HG03175 (cell line): ENCODE results near the gene CASP10.
A peak's percentile ranks its signal among the peaks of the same experiment; 100 is the strongest.
"Not testable (repeated sequence)": the region's sequence is repeated elsewhere in the genome, so short reads cannot be mapped to it uniquely, and the experiment has no call there.

Experiments
- ATAC-seq: cut with Tn5 transposase; IDR thresholded peaks from one replicate; pipeline ENCODE4 v1.9.1; 2021; ENCODE audit warnings: mild to moderate bottlenecking, moderate library complexity; ENCODE audit not compliant: unreplicated experiment

Gene CASP10

DNA sequence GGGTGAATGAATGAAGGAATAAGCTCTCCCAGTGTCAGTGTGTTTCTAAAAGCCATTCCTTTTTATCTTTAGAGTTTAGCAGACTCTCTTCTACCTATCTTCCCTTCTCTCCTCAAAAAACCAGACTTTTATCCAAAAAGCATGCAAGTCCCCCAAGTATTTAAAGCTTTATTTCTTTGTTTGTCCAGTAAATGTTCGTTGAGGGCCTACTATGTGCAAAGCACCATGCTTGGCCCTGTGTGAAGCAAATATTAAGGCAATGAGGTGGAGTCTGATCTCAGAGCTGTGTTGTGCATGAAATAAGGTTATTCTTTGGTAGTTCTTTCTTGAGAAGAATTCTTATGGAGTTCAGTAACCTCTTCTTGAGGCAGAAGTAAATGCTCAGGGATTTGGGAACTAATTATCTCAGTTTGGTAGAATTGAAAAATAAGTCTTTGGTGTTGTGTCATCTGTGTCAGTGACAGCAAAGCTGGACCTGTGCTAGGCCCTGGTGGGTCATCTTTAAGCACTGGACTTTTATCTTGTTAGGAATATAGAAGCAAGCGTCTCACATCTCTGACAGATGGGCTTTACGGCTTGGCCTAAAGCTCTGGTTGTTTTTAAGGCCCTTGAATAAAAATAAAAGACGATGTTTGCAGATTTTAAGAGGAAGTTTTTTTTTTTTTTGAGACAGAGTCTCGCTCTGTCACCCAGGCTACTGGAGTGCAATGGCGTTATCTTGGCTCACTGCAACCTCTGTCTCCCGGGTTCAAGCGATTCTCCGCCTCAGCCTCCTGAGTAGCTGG is 28.1 kb upstream of the CASP10 start:
- no peak for ATAC-seq

- no peak for ATAC-seq
These were observed 26.9 kb upstream of the CASP10 start for GRCh38 chr2:201156036-201156435.

DNA sequence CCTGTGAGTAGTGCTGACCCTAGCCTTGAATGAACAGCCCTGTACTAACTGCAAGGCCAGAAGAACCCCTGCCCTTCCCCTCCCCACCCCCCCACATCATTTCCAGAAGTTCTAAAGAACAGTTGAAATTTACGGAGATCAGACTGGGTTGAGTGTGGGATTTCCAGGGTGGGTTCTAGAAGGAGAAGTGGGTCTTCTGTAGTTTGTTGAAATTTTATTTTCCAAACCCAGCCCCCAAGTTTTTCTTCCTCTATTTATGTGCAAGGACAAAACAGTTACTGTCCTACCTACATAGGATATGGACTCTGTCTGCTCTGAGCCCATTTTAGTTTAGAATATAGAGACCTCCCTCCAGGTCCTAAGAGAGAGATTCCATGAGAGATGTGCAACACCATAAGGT is 26.3 kb upstream of the CASP10 start:
- ATAC-seq, result no peak

DNA sequence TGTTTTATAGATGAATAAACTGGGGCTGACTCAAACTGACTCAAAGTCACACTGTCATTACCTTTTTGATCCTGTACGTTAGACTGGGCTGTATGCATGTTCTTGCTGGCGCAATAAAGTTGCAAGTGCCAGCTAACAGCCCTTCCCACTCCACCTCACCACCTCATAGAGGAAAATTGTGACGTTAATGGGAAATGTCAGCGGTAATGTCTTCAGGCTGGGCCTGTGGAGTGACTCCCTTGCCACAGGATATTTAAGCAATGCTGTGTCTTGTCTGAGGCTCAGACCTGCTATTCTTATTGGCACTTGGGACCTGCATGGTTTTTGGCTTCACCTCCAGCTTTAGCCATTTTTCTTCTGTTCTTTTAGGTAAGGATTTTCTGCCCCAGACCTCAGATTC is 25.2 kb upstream of the CASP10 start:
- peak; percentile 12 for ATAC-seq

- ATAC-seq, result peak; percentile 94
These were observed 24.6 kb upstream of the CASP10 start for GRCh38 chr2:201158111-201158929.

- ATAC-seq, result no peak
These were observed 18.8 kb upstream of the CASP10 start for GRCh38 chr2:201164166-201164565.

DNA sequence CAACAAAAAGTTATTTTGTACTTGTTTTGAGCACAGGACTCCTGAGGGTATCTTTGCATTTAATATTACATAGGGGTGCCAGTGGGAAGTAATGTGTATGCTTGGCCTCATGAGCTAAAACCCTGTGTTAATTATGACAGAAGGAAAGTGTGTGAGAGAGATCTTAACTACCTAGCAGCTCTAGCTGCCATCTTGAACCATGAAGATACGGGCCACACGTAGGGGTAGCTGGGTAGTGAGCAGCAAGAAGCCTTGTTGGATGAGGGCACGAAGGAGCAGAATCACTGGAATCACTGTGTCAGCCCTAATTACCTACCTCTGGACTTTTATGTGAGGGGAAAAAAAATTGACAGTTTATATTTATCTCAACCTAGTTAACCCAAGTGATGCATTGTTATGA is 15.4 kb upstream of the CASP10 start:
- no peak for ATAC-seq

- ATAC-seq, result not testable (repeated sequence)
These were observed 14.4 kb upstream of the CASP10 start for GRCh38 chr2:201168496-201168895.

DNA sequence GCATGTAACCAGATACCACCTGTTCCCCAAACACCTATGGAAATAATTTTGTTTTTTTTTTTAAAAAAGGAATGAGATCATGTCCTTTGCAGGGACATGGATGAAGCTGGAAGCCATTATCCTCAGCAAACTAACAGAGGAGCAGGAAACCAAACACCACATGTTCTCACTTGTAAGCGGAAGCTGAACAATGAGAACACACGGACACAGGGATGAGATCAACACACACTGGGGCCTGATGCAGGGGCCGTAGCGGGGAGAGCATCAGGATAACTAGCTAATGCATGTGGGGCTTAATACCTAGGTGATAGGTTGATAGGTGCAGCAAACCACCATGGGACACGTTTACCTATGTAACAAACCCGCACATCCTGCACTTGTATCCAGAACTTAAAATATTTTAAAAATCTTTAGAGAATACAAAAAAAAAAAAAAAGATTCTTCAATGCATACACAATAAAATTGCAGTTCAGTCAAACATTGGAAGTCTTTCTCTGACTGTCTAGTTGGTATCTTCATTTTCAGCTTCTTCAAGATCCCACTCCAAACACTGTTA is 11.6 kb upstream of the CASP10 start:
- no peak for ATAC-seq

- no peak for ATAC-seq
These were observed 10.7 kb upstream of the CASP10 start for GRCh38 chr2:201172279-201172678.

- ATAC-seq, result no peak
These were observed 8.3 kb upstream of the CASP10 start for GRCh38 chr2:201174687-201175086.

DNA sequence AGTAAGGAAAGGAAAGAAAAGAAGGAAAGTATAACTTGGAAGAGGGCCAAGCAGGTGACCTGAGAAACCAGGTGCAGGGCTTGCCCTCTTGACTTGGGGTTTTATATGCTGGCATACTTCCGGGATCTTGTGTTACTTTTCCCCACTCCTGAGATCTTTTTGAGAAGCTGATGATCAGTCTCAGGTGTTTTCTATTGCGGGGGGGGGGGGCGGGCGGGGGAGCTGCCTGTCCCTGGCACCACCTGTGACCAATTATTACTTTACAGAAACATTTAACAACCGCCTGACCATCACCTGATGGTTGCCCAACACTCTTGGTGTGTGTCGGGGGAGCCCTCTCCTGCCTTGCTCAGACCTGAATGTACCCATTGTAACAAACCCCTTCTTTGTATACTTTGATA is 6.9 kb upstream of the CASP10 start:
- no peak for ATAC-seq

- no peak for ATAC-seq
These were observed 2.9 kb upstream of the CASP10 start for GRCh38 chr2:201180010-201180409.

DNA sequence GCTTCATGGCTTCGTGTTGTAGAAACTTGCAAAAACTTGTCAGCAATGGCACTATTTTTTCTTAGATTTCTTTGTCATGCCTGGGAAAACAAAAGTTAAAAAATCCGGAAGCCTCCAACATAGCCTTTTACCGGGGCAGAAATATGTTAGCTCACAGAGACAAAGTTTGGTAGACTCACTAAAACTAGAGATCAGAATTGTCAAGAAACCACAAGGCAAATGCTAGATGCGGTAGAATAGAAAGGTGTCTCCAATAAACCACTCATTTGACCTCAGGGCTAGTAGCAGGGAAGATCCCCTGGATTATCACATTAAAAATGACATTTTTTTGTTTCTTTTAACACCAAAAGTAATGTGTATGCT is 405 bp downstream of the CASP10 start:
- ATAC-seq, result no peak

DNA sequence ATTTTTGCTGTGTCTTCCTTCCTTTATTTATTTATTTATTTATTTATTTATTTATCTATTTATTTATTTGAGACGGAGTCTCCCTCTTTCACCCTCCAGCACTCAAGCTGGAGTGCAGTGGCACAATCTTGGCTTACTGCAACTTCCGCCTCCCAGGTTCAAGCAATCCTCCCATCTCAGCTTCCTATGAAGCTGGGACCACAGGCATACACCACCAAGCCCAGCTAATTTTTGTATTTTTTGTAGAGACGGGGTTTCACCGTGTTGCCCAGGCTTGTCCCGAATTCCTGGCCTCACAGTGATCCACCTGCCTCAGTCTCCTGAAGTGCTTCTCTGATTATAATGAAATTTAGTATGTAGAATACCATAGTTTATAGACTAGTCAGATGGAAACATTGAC is 894 bp downstream of the CASP10 start:
- ATAC-seq, result not testable (repeated sequence)

GRCh38 chr2:201184248-201184647 is 1.3 kb downstream of the CASP10 start:
- not testable (repeated sequence) for ATAC-seq

GRCh38 chr2:201185863-201186262 is 2.9 kb downstream of the CASP10 start:
- no peak for ATAC-seq

GRCh38 chr2:201186982-201187381 is 4.0 kb downstream of the CASP10 start:
- no peak for ATAC-seq

GRCh38 chr2:201188449-201188848 is 5.5 kb downstream of the CASP10 start:
- ATAC-seq, result no peak

GRCh38 chr2:201191132-201191875 is 8.4 kb downstream of the CASP10 start:
- no peak for ATAC-seq

GRCh38 chr2:201194097-201194496 is 11.2 kb downstream of the CASP10 start:
- peak; percentile 98 for ATAC-seq
